ENCODE data around the gene TMEM126B. TPM values are rescaled to one million over a fixed set of nuclear protein-coding genes. Genes with fewer than 3 reads are reported as not detected.

Gene TMEM126B
- total and polyA plus RNA-seq, 2 of the 13 experiments (the other 11 are each of a cell fraction or from before 2014, with no cell fraction given), result 33.6 to 54.8 TPM

DNA sequence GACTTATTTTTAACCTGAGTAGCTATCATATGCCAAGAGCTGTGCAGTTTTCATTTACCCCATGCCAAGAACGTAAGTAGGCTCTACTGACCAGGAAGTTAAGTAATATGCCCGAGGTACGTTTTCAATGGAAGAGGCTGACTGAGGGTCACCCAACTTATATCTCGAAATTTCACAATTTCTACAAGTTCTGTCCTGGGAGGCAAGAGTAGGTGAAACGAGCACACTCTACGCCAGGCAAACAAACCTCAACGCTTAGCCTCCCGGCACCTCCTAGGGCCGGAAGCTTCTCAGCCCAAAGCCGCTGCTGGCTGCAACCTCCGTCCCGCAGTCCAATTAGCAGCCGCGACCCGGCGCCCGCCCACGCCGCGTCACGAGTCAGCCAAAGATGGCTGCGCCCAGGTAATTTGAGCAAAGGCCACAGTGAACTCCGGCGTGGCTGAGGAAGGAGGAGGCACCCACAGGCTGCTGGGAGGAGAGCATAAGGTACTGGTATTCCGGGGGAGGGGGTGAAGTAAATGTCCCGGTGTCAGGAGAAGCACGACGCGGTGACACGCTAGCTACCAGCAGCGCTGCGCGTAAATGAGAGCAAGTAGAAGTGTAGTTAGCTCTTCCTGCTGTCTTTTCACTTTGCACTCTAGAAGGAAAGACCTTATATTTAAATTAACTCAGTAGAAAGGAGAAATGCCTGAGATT, 19.4 kb downstream of the TMEM126B start, which contains the start of gene TMEM126A (continued):
- TF ChIP-seq ZNF205 (CRISPR knock-in tag; IDR thresholded peaks at IDR 0.05) (no peak), ZNF343 (CRISPR knock-in tag; IDR thresholded peaks at IDR 0.05) (peak; percentile 63; the same call in 1 of the 2 replicates), HHEX (CRISPR knock-in tag; IDR thresholded peaks at IDR 0.05) (no peak), HBP1 (CRISPR knock-in tag; IDR thresholded peaks at IDR 0.05; ENCODE audit: low read depth) (0 out of 2 replicates have a peak, but pooled peaks have one; percentile 39), KLF9 (CRISPR knock-in tag; IDR thresholded peaks at IDR 0.05; ENCODE audit: low read depth) (no peak), SRSF1 (optimal IDR thresholded peaks at IDR 0.05; ENCODE audit: low read depth, low read length) (no peak), ZNF703 (CRISPR knock-in tag; IDR thresholded peaks at IDR 0.05; ENCODE audit: borderline replicate concordance) (no peak), REL (CRISPR knock-in tag; conservative IDR thresholded peaks at IDR 0.05) (peak; percentile 55; the same call in 1 of the 2 replicates), ETV6 (CRISPR knock-in tag; conservative IDR thresholded peaks at IDR 0.05) (0 out of 2 replicates have a peak, but pooled peaks have one; percentile 18), ZNF550 (CRISPR knock-in tag; IDR thresholded peaks at IDR 0.05; ENCODE audit: borderline replicate concordance) (no peak), ZBTB38 (CRISPR knock-in tag; IDR thresholded peaks at IDR 0.05) (peak; percentile 61; the same call in 1 of the 2 replicates), ZNF207 (IDR thresholded peaks at IDR 0.05; ENCODE audit: borderline replicate concordance) (no peak), ZFP36 (IDR thresholded peaks at IDR 0.05; ENCODE audit: borderline replicate concordance, low read depth, low read length, partially characterized antibody) (no peak), MBD4 (IDR thresholded peaks at IDR 0.05; ENCODE audit: borderline replicate concordance, low read length) (no peak; the same call in 1 of the 2 replicates), RFX1 (IDR thresholded peaks at IDR 0.05) (no peak), NR2F2 (IDR thresholded peaks at IDR 0.05; ENCODE audit: borderline replicate concordance, low read depth) (no peak), MLLT10 (CRISPR knock-in tag; IDR thresholded peaks at IDR 0.05) (no peak), ATF1 (CRISPR knock-in tag; IDR thresholded peaks at IDR 0.05) (peak; percentile 91), ZNF672 (CRISPR knock-in tag; IDR thresholded peaks at IDR 0.05) (no peak), ZNF558 (CRISPR knock-in tag; IDR thresholded peaks at IDR 0.05; ENCODE audit: borderline replicate concordance) (no peak), MED1 (CRISPR knock-in tag; IDR thresholded peaks at IDR 0.05) (peak; percentile 47)
- TF ChIP-seq, protein P1, sequence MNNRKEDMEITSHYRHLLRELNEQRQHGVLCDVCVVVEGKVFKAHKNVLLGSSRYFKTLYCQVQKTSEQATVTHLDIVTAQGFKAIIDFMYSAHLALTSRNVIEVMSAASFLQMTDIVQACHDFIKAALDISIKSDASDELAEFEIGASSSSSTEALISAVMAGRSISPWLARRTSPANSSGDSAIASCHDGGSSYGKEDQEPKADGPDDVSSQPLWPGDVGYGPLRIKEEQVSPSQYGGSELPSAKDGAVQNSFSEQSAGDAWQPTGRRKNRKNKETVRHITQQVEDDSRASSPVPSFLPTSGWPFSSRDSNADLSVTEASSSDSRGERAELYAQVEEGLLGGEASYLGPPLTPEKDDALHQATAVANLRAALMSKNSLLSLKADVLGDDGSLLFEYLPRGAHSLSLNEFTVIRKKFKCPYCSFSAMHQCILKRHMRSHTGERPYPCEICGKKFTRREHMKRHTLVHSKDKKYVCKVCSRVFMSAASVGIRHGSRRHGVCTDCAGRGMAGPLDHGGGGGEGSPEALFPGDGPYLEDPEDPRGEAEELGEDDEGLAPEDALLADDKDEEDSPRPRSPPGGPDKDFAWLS (CRISPR knock-in tag; IDR thresholded peaks at IDR 0.05; ENCODE audit: borderline replicate concordance), result no peak
- TF ChIP-seq, protein P2, sequence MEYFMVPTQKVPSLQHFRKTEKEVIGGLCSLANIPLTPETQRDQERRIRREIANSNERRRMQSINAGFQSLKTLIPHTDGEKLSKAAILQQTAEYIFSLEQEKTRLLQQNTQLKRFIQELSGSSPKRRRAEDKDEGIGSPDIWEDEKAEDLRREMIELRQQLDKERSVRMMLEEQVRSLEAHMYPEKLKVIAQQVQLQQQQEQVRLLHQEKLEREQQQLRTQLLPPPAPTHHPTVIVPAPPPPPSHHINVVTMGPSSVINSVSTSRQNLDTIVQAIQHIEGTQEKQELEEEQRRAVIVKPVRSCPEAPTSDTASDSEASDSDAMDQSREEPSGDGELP (IDR thresholded peaks at IDR 0.05; ENCODE audit: borderline replicate concordance, low read depth), result peak; percentile 6; the same call in 1 of the 2 replicates
- TF ChIP-seq, protein P3, sequence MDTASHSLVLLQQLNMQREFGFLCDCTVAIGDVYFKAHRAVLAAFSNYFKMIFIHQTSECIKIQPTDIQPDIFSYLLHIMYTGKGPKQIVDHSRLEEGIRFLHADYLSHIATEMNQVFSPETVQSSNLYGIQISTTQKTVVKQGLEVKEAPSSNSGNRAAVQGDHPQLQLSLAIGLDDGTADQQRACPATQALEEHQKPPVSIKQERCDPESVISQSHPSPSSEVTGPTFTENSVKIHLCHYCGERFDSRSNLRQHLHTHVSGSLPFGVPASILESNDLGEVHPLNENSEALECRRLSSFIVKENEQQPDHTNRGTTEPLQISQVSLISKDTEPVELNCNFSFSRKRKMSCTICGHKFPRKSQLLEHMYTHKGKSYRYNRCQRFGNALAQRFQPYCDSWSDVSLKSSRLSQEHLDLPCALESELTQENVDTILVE (CRISPR knock-in tag; IDR thresholded peaks at IDR 0.05), result peak; percentile 60; the same call in 1 of the 2 replicates
- TF ChIP-seq, protein P4, sequence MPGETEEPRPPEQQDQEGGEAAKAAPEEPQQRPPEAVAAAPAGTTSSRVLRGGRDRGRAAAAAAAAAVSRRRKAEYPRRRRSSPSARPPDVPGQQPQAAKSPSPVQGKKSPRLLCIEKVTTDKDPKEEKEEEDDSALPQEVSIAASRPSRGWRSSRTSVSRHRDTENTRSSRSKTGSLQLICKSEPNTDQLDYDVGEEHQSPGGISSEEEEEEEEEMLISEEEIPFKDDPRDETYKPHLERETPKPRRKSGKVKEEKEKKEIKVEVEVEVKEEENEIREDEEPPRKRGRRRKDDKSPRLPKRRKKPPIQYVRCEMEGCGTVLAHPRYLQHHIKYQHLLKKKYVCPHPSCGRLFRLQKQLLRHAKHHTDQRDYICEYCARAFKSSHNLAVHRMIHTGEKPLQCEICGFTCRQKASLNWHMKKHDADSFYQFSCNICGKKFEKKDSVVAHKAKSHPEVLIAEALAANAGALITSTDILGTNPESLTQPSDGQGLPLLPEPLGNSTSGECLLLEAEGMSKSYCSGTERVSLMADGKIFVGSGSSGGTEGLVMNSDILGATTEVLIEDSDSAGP (CRISPR knock-in tag; IDR thresholded peaks at IDR 0.05; ENCODE audit: borderline replicate concordance), result peak; percentile 71
